ENCODE results near the gene TRIM32. TPM values are rescaled to one million over a fixed set of nuclear protein-coding genes. Genes with fewer than 3 reads are reported as not detected.

Gene TRIM32
- polyA plus RNA-seq, 3 donors: 0.40 to 1.4 (median 1.3) TPM

DNA sequence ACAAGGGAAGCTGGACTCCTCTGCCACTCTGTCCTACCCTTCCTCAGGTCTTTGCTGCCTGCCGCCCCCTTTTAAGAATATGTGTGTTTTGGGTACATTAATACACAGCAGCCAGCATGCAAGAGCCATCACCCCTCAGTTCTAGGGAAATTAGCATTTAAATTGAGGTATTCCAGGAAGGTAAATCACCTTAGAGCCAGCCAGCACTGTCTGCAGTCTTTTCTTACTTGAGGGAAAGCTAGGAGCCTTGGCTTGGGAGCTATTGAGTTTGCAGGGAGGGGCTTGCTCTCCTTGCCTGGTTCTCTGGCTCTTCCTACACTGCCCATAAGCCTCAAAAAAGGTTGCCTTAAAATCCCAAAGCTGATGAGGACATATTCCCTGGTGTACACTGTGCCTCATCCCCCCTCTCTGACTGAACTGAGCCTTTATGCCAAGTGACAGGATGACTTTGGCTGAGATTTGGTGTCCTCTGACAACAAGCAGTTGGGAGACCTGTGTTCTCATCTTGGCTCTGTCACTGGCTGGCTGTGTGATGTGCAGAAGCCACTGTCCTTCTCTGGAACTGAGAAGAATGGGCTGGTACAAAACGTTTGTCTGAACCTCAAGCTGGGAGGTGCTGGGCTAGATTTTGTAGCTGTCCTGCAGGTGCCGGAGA, 54.1 kb downstream of the TRIM32 start:
- TF ChIP-seq CTCF (IDR thresholded peaks at IDR 0.05): no peak
- Mint-ChIP-seq H3K9me3 (no peaks in the 10 kb centered on the region), H3K27me3 (ENCODE audit: low read depth in 3 of 3) (peaks cover 0 to 12% (median 5%) of the 10 kb centered on the region in 3 donors), H3K4me1 (peaks cover 2% of the 10 kb centered on the region), H3K27ac (no peak overlapping the region), H3K36me3 (no peaks in the 10 kb centered on the region), H3K4me3 (no peak overlapping the region)
- H3K4me2 ChIP-seq (replicated peaks; ENCODE audit: extremely low read depth, low read length, poor library complexity, severe bottlenecking): no peak overlapping the region
- no peaks in the 10 kb centered on the region for H3K27me3 ChIP-seq (ENCODE audit: control insufficient read depth in 2 of 2, insufficient read depth in 2 of 2, low read length in 2 of 2)
- no peak overlapping the region for H2AFZ ChIP-seq (ENCODE audit: insufficient read depth, low read depth, low read length, poor library complexity, severe bottlenecking)
- H3K4me3 ChIP-seq (replicated peaks in 1 of 3; ENCODE audit: low read depth in 2 of 3, low read length in 3 of 3): no peak overlapping the region
- H3K9me3 ChIP-seq (replicated peaks in 1 of 2; ENCODE audit: control insufficient read depth in 1 of 2, insufficient read depth in 1 of 2, low read length in 2 of 2): no peaks in the 10 kb centered on the region
- no peak overlapping the region for H3K9ac ChIP-seq (ENCODE audit: insufficient read depth, low read length, poor library complexity, severe bottlenecking)
- H3K27ac ChIP-seq (ENCODE audit: low read depth in 1 of 2, low read length in 2 of 2): no peak overlapping the region
- intact Hi-C loops (cut with micrococcal nuclease): no loop called here
- 56% methylated on average over 2 of the region's 3 CpGs for WGBS (ENCODE audit: insufficient coverage)
- H3K79me2 ChIP-seq (ENCODE audit: insufficient read depth, low read length): no peaks in the 10 kb centered on the region
- no peaks in the 10 kb centered on the region for H3K4me1 ChIP-seq (ENCODE audit: control insufficient read depth in 1 of 2, insufficient read depth in 2 of 2, low read length in 2 of 2)
- H3K36me3 ChIP-seq (replicated peaks in 1 of 2; ENCODE audit: control insufficient read depth in 1 of 2, insufficient read depth in 2 of 2, low read length in 2 of 2): no peaks in the 10 kb centered on the region
- H4K20me1 ChIP-seq (ENCODE audit: insufficient read depth, low read length): no peaks in the 10 kb centered on the region
- no peak for DNase-seq

DNA sequence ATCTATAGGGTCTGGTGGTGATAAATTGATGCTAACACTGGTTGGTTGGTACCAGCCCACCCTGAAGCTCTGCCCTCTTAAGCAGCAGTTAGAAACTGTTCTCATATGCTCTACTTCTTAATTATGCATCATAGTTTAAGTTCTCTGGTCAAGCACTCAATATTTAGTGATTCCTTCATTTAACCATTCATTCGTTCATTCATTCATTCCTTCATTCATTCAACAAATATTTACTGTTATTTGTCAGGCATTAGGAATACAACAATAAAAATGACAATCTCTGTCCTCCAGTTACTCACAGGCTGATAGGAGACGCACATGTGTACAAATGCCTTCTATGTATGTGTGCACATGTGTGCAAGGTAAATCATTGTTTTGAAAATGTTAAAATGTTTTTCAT, 54.6 kb downstream of the TRIM32 start:
- 100% methylated on average over 1 of the region's 2 CpGs for WGBS (ENCODE audit: insufficient coverage)
- Mint-ChIP-seq H3K27me3 (ENCODE audit: low read depth in 3 of 3) (peaks cover 0 to 10% (median 7%) of the 10 kb centered on the region in 3 donors), H3K27ac (no peak overlapping the region), H3K4me1 (peaks cover 2% of the 10 kb centered on the region), H3K9me3 (peaks cover 0 to 2% (median 0%) of the 10 kb centered on the region in 7 donors), H3K36me3 (no peaks in the 10 kb centered on the region), H3K4me3 (no peak overlapping the region)
- no peaks in the 10 kb centered on the region for H3K9me3 ChIP-seq (replicated peaks in 1 of 2; ENCODE audit: control insufficient read depth in 1 of 2, insufficient read depth in 1 of 2, low read length in 2 of 2)
- H3K4me1 ChIP-seq (ENCODE audit: control insufficient read depth in 1 of 2, insufficient read depth in 2 of 2, low read length in 2 of 2): no peaks in the 10 kb centered on the region
- H3K27me3 ChIP-seq (ENCODE audit: control insufficient read depth in 2 of 2, insufficient read depth in 2 of 2, low read length in 2 of 2): no peaks in the 10 kb centered on the region
- no peak overlapping the region for H3K9ac ChIP-seq (ENCODE audit: insufficient read depth, low read length, poor library complexity, severe bottlenecking)
- no peaks in the 10 kb centered on the region for H3K79me2 ChIP-seq (ENCODE audit: insufficient read depth, low read length)
- no peaks in the 10 kb centered on the region for H4K20me1 ChIP-seq (ENCODE audit: insufficient read depth, low read length)
- H3K4me2 ChIP-seq (replicated peaks; ENCODE audit: extremely low read depth, low read length, poor library complexity, severe bottlenecking): no peak overlapping the region
- H3K4me3 ChIP-seq (replicated peaks in 1 of 3; ENCODE audit: low read depth in 2 of 3, low read length in 3 of 3): no peak overlapping the region
- intact Hi-C loops (cut with micrococcal nuclease): no loop called here
- DNase-seq: no peak
- no peak overlapping the region for H3K27ac ChIP-seq (ENCODE audit: low read depth in 1 of 2, low read length in 2 of 2)
- no peak for TF ChIP-seq CTCF (IDR thresholded peaks at IDR 0.05)
- no peaks in the 10 kb centered on the region for H3K36me3 ChIP-seq (replicated peaks in 1 of 2; ENCODE audit: control insufficient read depth in 1 of 2, insufficient read depth in 2 of 2, low read length in 2 of 2)
- H2AFZ ChIP-seq (ENCODE audit: insufficient read depth, low read depth, low read length, poor library complexity, severe bottlenecking): no peak overlapping the region

All from CD14-positive monocyte (primary cell).